HepG2 (cell line): ENCODE results near the gene ZMIZ1. TPM values are rescaled to one million over a fixed set of nuclear protein-coding genes. Genes with fewer than 3 reads are reported as not detected.

Source experiments
- FOXM1 ChIP-seq: sonication (generic); formaldehyde crosslinking; IDR thresholded peaks from 2 replicates; pipeline ENCODE4 v1.5.0; 2020; ENCODE audit warnings: missing genetic modification reagents
- IRX3 ChIP-seq: sonication (generic); formaldehyde crosslinking; IDR thresholded peaks from 2 replicates; pipeline ENCODE4 v1.8.1; 2023; ENCODE audit warnings: mild to moderate bottlenecking, low read depth, missing genetic modification reagents, borderline replicate concordance
- MZF1 ChIP-seq: sonication (generic); formaldehyde crosslinking; IDR thresholded peaks from 2 replicates; pipeline ENCODE4 v1.8.1; 2023; ENCODE audit warnings: mild to moderate bottlenecking, missing genetic modification reagents, borderline replicate concordance
- NCOR1 ChIP-seq: fragments of 200-600 bp; sonication (generic); IDR thresholded peaks from 2 replicates; pipeline ENCODE4 v1.7.0; 2017; ENCODE audit warnings: antibody characterized with exemption, low read length, borderline replicate concordance
- SRSF4 ChIP-seq: fragments of 200-400 bp; formaldehyde crosslinking; IDR thresholded peaks from one replicate; pipeline ENCODE4 v1.6.1; 2018; ENCODE audit warnings: mild to moderate bottlenecking, low read depth, low read length, moderate library complexity; ENCODE audit not compliant: poor library complexity, severe bottlenecking
- SRY ChIP-seq: sonication (generic); formaldehyde crosslinking; IDR thresholded peaks from 2 replicates; pipeline ENCODE4 v1.8.0; 2022; ENCODE audit warnings: mild to moderate bottlenecking, missing genetic modification reagents
- SUZ12 ChIP-seq: fragments of 150-350 bp; IDR thresholded peaks from 2 replicates; pipeline ENCODE4 v1.6.1; 2014; ENCODE audit warnings: low read depth, low read length
- ZBTB38 ChIP-seq: sonication (generic); formaldehyde crosslinking; IDR thresholded peaks from 2 replicates; pipeline ENCODE4 v1.5.1; 2020; ENCODE audit warnings: mild to moderate bottlenecking, missing genetic modification reagents
- polyA plus RNA-seq, 8 experiments: library from polyadenylated mRNA; depleted of rRNA in 3 of 8; stranded (reverse) in 7 of 8; unstranded in 1 of 8; fragments of >200 nt; fragmentation: Illumina TruSeq in 4 of 8; extraction: Trizol in 4 of 8; gene quantifications; 2 replicates each; pipeline versions ENCODE4 v1.2.1 to v1.2.3, GENCODE V29; 2011 to 2016; ENCODE audit warnings: low read depth in 4 of 8, missing spikeins in 1 of 8, mixed read lengths in 1 of 8; ENCODE audit not compliant: insufficient read depth in 1 of 8
- total RNA-seq, 5 experiments: library from RNA; depleted of rRNA; stranded (reverse); fragments of >200 nt; fragmentation: Illumina TruSeq; extraction: Trizol; gene quantifications; 2 replicates each; pipeline ENCODE4 v1.2.3, GENCODE V29; 2016; ENCODE audit warnings: low read depth in 1 of 5
- TF ChIP-seq, protein P1 (sequence below): IDR thresholded peaks from 2 replicates; pipeline ENCODE4 v1.6.1; 2016
- TF ChIP-seq, protein P2 (sequence below): sonication (generic); formaldehyde crosslinking; IDR thresholded peaks from 2 replicates; pipeline ENCODE4 v1.8.1; 2023; ENCODE audit warnings: mild to moderate bottlenecking, missing genetic modification reagents
- TF ChIP-seq, protein P3 (sequence below), 2 experiments: sonication (generic) in 1 of 2; formaldehyde crosslinking in 1 of 2; IDR thresholded peaks; 2 replicates each; pipeline versions ENCODE4 v1.4.0 to v1.6.1; 2018 to 2020; ENCODE audit warnings: missing genetic modification reagents in 2 of 2, borderline replicate concordance in 1 of 2, low read depth in 1 of 2, mild to moderate bottlenecking in 1 of 2, missing biosample characterization in 1 of 2
- TF ChIP-seq, protein P4 (sequence below): sonication (generic); formaldehyde crosslinking; IDR thresholded peaks from 2 replicates; pipeline ENCODE4 v1.5.0; 2020; ENCODE audit warnings: mild to moderate bottlenecking, missing genetic modification reagents, borderline replicate concordance
- TF ChIP-seq, protein P5 (sequence below): fragments of 450-650 bp; IDR thresholded peaks from 2 replicates; pipeline ENCODE4 v1.6.1; 2017; ENCODE audit warnings: mild to moderate bottlenecking
- TF ChIP-seq, protein P6 (sequence below): sonication (generic); formaldehyde crosslinking; IDR thresholded peaks from 2 replicates; pipeline ENCODE4 v1.4.0; 2020; ENCODE audit warnings: mild to moderate bottlenecking, low read depth, missing genetic modification reagents

ZMIZ1 gene
- total and polyA plus RNA-seq, 2 of the 13 experiments (the other 11 are each of a cell fraction or from before 2014, with no cell fraction given), result 5.3 to 10.2 TPM

DNA sequence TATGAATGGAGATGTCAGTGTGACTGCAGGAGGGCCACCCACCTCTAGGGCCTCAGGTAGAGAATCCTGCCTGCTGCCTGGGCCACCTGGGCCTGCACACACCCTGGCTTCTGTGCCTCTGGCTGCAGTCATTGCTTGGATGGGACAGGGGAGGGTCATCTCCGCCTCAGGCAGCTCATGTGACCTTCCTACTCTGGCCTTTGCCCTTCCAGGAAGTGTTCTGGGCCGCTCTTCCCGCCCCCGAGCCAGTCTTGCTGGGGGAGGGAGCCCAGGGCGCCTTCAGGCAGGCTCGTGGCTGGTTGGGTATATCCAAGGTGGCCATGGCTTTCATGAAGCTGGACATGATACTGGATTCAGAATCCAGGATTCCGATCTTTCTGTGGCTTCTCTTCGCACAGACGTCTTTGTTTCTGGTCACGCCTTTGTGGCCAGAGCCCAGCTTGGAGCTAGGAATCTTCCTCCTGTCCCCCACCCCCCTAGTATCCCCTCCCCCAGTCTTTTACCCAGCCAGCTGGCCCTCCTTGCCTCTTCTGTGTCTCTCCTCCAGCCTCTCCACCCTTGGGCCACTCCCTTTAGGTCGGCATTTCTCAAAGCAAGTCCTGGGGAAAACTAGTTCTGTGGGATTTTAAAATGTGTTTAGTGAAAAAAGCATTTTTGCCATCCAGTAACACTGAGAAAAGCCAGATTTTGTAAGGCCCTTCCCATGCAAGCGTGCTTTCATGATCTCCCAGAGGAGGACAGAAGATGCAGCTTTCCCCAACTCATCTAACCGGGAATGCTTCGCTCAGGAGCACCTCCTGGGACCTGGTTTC lies 119.6 kb downstream of the ZMIZ1 start (continued):
- TF ChIP-seq, protein P1, sequence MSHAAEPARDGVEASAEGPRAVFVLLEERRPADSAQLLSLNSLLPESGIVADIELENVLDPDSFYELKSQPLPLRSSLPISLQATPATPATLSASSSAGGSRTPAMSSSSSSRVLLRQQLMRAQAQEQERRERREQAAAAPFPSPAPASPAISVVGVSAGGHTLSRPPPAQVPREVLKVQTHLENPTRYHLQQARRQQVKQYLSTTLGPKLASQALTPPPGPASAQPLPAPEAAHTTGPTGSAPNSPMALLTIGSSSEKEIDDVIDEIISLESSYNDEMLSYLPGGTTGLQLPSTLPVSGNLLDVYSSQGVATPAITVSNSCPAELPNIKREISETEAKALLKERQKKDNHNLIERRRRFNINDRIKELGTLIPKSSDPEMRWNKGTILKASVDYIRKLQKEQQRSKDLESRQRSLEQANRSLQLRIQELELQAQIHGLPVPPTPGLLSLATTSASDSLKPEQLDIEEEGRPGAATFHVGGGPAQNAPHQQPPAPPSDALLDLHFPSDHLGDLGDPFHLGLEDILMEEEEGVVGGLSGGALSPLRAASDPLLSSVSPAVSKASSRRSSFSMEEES, result peak; percentile 96
- TF ChIP-seq, protein P2, sequence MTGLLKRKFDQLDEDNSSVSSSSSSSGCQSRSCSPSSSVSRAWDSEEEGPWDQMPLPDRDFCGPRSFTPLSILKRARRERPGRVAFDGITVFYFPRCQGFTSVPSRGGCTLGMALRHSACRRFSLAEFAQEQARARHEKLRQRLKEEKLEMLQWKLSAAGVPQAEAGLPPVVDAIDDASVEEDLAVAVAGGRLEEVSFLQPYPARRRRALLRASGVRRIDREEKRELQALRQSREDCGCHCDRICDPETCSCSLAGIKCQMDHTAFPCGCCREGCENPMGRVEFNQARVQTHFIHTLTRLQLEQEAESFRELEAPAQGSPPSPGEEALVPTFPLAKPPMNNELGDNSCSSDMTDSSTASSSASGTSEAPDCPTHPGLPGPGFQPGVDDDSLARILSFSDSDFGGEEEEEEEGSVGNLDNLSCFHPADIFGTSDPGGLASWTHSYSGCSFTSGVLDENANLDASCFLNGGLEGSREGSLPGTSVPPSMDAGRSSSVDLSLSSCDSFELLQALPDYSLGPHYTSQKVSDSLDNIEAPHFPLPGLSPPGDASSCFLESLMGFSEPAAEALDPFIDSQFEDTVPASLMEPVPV, result no peak
- TF ChIP-seq, protein P3, sequence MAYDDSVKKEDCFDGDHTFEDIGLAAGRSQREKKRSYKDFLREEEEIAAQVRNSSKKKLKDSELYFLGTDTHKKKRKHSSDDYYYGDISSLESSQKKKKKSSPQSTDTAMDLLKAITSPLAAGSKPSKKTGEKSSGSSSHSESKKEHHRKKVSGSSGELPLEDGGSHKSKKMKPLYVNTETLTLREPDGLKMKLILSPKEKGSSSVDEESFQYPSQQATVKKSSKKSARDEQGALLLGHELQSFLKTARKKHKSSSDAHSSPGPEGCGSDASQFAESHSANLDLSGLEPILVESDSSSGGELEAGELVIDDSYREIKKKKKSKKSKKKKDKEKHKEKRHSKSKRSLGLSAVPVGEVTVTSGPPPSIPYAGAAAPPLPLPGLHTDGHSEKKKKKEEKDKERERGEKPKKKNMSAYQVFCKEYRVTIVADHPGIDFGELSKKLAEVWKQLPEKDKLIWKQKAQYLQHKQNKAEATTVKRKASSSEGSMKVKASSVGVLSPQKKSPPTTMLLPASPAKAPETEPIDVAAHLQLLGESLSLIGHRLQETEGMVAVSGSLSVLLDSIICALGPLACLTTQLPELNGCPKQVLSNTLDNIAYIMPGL (CRISPR knock-in tag; IDR thresholded peaks at IDR 0.05; ENCODE audit: borderline replicate concordance in 1 of 2, low read depth in 1 of 2), result peak in 1 of 2 experiments; percentile 33; a peak in 1 of 4 replicates
- TF ChIP-seq, protein P4, sequence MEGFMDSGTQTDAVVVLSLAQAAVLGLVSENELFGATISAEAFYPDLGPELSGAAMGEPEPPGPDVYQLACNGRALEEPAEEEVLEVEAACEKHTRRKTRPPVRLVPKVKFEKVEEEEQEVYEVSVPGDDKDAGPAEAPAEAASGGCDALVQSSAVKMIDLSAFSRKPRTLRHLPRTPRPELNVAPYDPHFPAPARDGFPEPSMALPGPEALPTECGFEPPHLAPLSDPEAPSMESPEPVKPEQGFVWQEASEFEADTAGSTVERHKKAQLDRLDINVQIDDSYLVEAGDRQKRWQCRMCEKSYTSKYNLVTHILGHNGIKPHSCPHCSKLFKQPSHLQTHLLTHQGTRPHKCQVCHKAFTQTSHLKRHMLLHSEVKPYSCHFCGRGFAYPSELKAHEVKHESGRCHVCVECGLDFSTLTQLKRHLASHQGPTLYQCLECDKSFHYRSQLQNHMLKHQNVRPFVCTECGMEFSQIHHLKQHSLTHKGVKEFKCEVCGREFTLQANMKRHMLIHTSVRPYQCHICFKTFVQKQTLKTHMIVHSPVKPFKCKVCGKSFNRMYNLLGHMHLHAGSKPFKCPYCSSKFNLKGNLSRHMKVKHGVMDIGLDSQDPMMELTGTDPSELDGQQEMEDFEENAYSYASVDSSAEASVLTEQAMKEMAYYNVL (CRISPR knock-in tag), result 0 out of 2 replicates have a peak, but pooled peaks have one; percentile 17
- TF ChIP-seq SUZ12 (no peak), IRX3 (CRISPR knock-in tag) (no peak), MZF1 (no peak), SRY (CRISPR knock-in tag) (0 out of 2 replicates have a peak, but pooled peaks have one; percentile 6), ZBTB38 (peak; percentile 80), FOXM1 (no peak), NCOR1 (no peak), SRSF4 (no peak)
- TF ChIP-seq, protein P5, sequence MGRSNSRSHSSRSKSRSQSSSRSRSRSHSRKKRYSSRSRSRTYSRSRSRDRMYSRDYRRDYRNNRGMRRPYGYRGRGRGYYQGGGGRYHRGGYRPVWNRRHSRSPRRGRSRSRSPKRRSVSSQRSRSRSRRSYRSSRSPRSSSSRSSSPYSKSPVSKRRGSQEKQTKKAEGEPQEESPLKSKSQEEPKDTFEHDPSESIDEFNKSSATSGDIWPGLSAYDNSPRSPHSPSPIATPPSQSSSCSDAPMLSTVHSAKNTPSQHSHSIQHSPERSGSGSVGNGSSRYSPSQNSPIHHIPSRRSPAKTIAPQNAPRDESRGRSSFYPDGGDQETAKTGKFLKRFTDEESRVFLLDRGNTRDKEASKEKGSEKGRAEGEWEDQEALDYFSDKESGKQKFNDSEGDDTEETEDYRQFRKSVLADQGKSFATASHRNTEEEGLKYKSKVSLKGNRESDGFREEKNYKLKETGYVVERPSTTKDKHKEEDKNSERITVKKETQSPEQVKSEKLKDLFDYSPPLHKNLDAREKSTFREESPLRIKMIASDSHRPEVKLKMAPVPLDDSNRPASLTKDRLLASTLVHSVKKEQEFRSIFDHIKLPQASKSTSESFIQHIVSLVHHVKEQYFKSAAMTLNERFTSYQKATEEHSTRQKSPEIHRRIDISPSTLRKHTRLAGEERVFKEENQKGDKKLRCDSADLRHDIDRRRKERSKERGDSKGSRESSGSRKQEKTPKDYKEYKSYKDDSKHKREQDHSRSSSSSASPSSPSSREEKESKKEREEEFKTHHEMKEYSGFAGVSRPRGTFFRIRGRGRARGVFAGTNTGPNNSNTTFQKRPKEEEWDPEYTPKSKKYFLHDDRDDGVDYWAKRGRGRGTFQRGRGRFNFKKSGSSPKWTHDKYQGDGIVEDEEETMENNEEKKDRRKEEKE, result no peak
- TF ChIP-seq, protein P6, sequence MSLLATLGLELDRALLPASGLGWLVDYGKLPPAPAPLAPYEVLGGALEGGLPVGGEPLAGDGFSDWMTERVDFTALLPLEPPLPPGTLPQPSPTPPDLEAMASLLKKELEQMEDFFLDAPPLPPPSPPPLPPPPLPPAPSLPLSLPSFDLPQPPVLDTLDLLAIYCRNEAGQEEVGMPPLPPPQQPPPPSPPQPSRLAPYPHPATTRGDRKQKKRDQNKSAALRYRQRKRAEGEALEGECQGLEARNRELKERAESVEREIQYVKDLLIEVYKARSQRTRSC (CRISPR knock-in tag), result no peak
